ENCODE data around the gene TMCO4. TPM values are rescaled to one million over a fixed set of nuclear protein-coding genes. Genes with fewer than 3 reads are reported as not detected.

Gene TMCO4
- total RNA-seq, 1 donor from 2014 or later: 5.7 TPM

DNA sequence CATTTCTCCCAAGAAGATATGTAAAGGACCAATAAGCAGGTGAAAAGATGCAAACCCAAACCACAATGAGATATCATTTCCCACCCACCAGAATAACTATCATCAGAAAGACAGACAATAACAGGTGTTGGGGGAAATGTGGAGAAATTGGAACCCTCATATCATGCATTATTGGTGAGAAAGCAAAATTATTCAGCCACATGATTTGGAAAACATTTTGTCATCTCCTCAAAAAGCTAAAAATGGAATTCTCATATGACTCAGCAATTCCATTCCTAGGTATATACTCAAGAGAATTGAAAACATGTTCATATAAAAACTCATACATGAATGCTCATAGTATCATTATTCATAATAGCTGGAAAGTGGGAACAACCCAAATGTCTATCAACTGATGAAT lies 40.5 kb upstream of the TMCO4 start:
- intact Hi-C loops (cut with DNase I): no loop called here
- Histone ChIP-seq H3K36me3 (no peaks in the 10 kb centered on the region), H3K4me3 (no peak overlapping the region), H3K9me3 (no peaks in the 10 kb centered on the region), H3K27me3 (no peaks in the 10 kb centered on the region), H3K4me1 (no peaks in the 10 kb centered on the region), H3K27ac (no peak overlapping the region)
- no peak for DNase-seq (ENCODE audit: low spot score in 2 of 2)
- TF ChIP-seq, protein P1, sequence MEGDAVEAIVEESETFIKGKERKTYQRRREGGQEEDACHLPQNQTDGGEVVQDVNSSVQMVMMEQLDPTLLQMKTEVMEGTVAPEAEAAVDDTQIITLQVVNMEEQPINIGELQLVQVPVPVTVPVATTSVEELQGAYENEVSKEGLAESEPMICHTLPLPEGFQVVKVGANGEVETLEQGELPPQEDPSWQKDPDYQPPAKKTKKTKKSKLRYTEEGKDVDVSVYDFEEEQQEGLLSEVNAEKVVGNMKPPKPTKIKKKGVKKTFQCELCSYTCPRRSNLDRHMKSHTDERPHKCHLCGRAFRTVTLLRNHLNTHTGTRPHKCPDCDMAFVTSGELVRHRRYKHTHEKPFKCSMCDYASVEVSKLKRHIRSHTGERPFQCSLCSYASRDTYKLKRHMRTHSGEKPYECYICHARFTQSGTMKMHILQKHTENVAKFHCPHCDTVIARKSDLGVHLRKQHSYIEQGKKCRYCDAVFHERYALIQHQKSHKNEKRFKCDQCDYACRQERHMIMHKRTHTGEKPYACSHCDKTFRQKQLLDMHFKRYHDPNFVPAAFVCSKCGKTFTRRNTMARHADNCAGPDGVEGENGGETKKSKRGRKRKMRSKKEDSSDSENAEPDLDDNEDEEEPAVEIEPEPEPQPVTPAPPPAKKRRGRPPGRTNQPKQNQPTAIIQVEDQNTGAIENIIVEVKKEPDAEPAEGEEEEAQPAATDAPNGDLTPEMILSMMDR (IDR thresholded peaks at IDR 0.05): no peak

GRCh38 chr1:19837866-19838265 lies 38.1 kb upstream of the TMCO4 start:
- Histone ChIP-seq H3K4me3 (no peak overlapping the region), H3K4me1 (no peaks in the 10 kb centered on the region), H3K9me3 (no peaks in the 10 kb centered on the region), H3K36me3 (no peaks in the 10 kb centered on the region), H3K27me3 (no peaks in the 10 kb centered on the region), H3K27ac (no peak overlapping the region)
- intact Hi-C loops (cut with DNase I): no loop called here
- TF ChIP-seq, protein P1 (IDR thresholded peaks at IDR 0.05): no peak
- no peak for DNase-seq (ENCODE audit: low spot score in 2 of 2)

- TF ChIP-seq, protein P1 (IDR thresholded peaks at IDR 0.05): no peak
- DNase-seq (ENCODE audit: low spot score in 2 of 2): no peak
- Histone ChIP-seq H3K9me3 (no peaks in the 10 kb centered on the region), H3K27ac (no peak overlapping the region), H3K4me3 (no peak overlapping the region), H3K36me3 (no peaks in the 10 kb centered on the region), H3K27me3 (no peaks in the 10 kb centered on the region), H3K4me1 (no peaks in the 10 kb centered on the region)
- intact Hi-C loops (cut with DNase I): no loop called here
These were observed 35.9 kb upstream of the TMCO4 start for GRCh38 chr1:19835578-19835977.

GRCh38 chr1:19831441-19831840 lies 31.7 kb upstream of the TMCO4 start:
- no peaks in the 10 kb centered on the region for H3K27me3 ChIP-seq
- intact Hi-C loops (cut with DNase I): no loop called here

GRCh38 chr1:19828546-19828945 lies 28.8 kb upstream of the TMCO4 start:
- H3K9me3 ChIP-seq: no peaks in the 10 kb centered on the region
- no peak overlapping the region for H3K27ac ChIP-seq
- H3K4me3 ChIP-seq: no peak overlapping the region
- no peak for DNase-seq (ENCODE audit: low spot score in 2 of 2)
- TF ChIP-seq, protein P1 (IDR thresholded peaks at IDR 0.05): no peak
- no peaks in the 10 kb centered on the region for H3K27me3 ChIP-seq
- no peaks in the 10 kb centered on the region for H3K36me3 ChIP-seq
- H3K4me1 ChIP-seq: no peaks in the 10 kb centered on the region
- intact Hi-C loops (cut with DNase I): no loop called here

More at GRCh38 chr1:19831441-19831840, 31.7 kb upstream of the TMCO4 start:
- no peaks in the 10 kb centered on the region for H3K9me3 ChIP-seq
- DNase-seq (ENCODE audit: low spot score in 2 of 2): no peak
- H3K4me1 ChIP-seq: no peaks in the 10 kb centered on the region
- H3K4me3 ChIP-seq: no peak overlapping the region
- no peaks in the 10 kb centered on the region for H3K36me3 ChIP-seq
- H3K27ac ChIP-seq: no peak overlapping the region
- TF ChIP-seq, protein P1 (IDR thresholded peaks at IDR 0.05): no peak

DNA sequence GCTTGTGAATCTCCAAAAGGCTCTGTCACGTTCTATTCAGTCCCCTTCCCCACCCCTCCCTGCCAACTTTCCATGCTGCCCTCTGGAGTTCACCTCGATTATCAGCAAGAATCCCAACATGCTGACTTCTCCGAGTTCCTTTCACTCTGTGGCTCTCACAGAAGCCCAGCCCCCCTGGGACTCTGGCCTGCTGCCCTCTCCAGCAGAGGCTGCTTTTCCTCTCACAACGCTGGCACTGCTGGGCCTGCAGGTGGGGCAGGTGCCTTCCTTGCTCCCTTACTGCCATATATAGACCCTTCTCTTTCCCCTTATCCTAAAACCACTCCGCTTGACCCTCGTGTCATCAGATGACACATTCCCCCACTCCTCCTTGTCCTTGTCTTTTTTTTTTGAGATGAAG lies 25.6 kb upstream of the TMCO4 start:
- Histone ChIP-seq H3K27ac (no peak overlapping the region), H3K27me3 (no peaks in the 10 kb centered on the region), H3K9me3 (no peaks in the 10 kb centered on the region), H3K36me3 (no peaks in the 10 kb centered on the region), H3K4me1 (no peaks in the 10 kb centered on the region), H3K4me3 (no peak overlapping the region)
- DNase-seq (ENCODE audit: low spot score in 2 of 2): no peak
- TF ChIP-seq, protein P1 (IDR thresholded peaks at IDR 0.05): no peak
- intact Hi-C loops (cut with DNase I): no loop called here

Data from ascending aorta (tissue), 2 donors.